Small intestine (tissue), 7 donors: ENCODE data around the gene POMZP3. TPM values are rescaled to one million over a fixed set of nuclear protein-coding genes. Genes with fewer than 3 reads are reported as not detected.
"Not testable (repeated sequence)": the region's sequence is repeated elsewhere in the genome, so short reads cannot be mapped to it uniquely, and the experiment has no call there.

Experiments
- DNase-seq, 2 donors: peaks; one replicate each; pipeline versions ENCODE4 v3.0.0 to v3.0.0-alpha.2; 2013
- FAIRE-seq: peaks from 2 replicates; lab custom pipeline; 2012; peaks lifted over from hg19 to GRCh38; lab: Jason Lieb, UNC
- H3K27ac ChIP-seq, 3 donors: one replicate each; pipeline ENCODE4 v1.5.1; 2013; ENCODE audit warnings: low read length in 2 of 3, mild to moderate bottlenecking in 2 of 3, control low read depth in 1 of 3, inconsistent platforms in 1 of 3, low read depth in 1 of 3, moderate library complexity in 1 of 3
- H3K27me3 ChIP-seq, 3 donors: one replicate each; pipeline ENCODE4 v1.6.1; 2013; ENCODE audit warnings: low read length in 3 of 3, inconsistent platforms in 1 of 3; ENCODE audit not compliant: control insufficient read depth in 3 of 3, insufficient read depth in 3 of 3
- H3K36me3 ChIP-seq, 3 donors: one replicate each; pipeline ENCODE4 v1.6.1; 2013; ENCODE audit warnings: low read length in 3 of 3, inconsistent platforms in 1 of 3, low read depth in 1 of 3, mild to moderate bottlenecking in 1 of 3, moderate library complexity in 1 of 3; ENCODE audit not compliant: control insufficient read depth in 3 of 3, insufficient read depth in 2 of 3
- H3K4me1 ChIP-seq, 3 donors: one replicate each; pipeline ENCODE4 v1.6.1; 2013; ENCODE audit warnings: low read length in 2 of 3, inconsistent platforms in 1 of 3, low read depth in 1 of 3, mild to moderate bottlenecking in 1 of 3, moderate library complexity in 1 of 3; ENCODE audit not compliant: control insufficient read depth in 3 of 3, insufficient read depth in 2 of 3
- H3K4me3 ChIP-seq, 3 donors: one replicate each; pipeline ENCODE4 v1.5.1; 2013; ENCODE audit warnings: low read length in 3 of 3, control low read depth in 1 of 3, inconsistent platforms in 1 of 3, low read depth in 1 of 3, mild to moderate bottlenecking in 1 of 3, moderate library complexity in 1 of 3
- H3K9me3 ChIP-seq, 2 donors: one replicate each; pipeline ENCODE4 v1.6.1; 2013; ENCODE audit warnings: low read depth in 1 of 2, low read length in 1 of 2; ENCODE audit not compliant: control insufficient read depth in 2 of 2, insufficient read depth in 1 of 2
- WGBS, 3 donors: extraction: QIAGEN DNeasy Blood & Tissue Kit; methylation state at CpG; one replicate each; pipeline ENCODE4 v1.1.7; 2013; 5-methylcytosine and 5-hydroxymethylcytosine counted together
- polyA plus RNA-seq, 4 donors: library from polyadenylated mRNA; stranded (reverse) in 3 of 4; unstranded in 1 of 4; fragments of 200-250 nt in 3 of 4; fragments of 120-200 nt in 1 of 4; gene quantifications; one replicate each; pipeline versions ENCODE4 v1.2.1 to v1.2.3, GENCODE V29; 2013
- donor health status: healthy with polysubstance abuse.
- donor health status: control.
- donor health status: control.
- donor health status: Bipolar disorder and iron deficiency.
- donor health status: healthy.

The POMZP3 gene
- polyA plus RNA-seq, 4 donors = 8.9 to 17.2 (median 14.2) TPM

DNA sequence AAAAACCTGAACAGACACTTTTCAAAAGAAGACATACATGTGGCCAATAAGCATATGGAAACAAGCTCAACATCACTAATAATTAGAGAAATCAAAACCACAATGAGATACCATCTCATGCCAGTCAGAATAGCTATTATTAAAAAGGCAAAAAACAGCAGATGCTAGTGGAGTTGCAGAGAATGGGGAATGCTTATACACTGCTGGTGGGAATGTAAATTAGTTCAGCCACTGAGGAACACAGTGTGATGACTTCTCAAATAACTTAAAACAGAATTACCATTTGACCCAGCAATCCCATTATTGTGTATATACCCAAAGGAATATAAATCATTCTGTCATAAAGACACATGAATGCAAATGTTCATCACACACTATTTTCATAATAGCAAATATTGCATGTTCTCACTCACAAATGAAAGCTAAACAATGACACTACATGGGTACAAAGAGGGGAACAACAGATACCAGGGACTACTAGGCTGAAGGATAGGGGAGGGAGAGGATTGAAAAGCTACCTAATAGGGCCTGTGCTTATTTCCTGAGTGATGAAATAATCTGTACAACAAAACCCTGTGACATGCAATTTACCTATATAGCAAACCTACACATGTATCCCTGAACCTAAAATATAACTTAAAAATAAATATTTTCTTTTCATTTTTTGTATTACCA, 28.4 kb downstream of the POMZP3 start:
- H3K9me3 ChIP-seq, H3K36me3 ChIP-seq, H3K4me1 ChIP-seq, H3K27me3 ChIP-seq, DNase-seq, FAIRE-seq, H3K4me3 ChIP-seq, H3K27ac ChIP-seq: not testable (repeated sequence)

DNA sequence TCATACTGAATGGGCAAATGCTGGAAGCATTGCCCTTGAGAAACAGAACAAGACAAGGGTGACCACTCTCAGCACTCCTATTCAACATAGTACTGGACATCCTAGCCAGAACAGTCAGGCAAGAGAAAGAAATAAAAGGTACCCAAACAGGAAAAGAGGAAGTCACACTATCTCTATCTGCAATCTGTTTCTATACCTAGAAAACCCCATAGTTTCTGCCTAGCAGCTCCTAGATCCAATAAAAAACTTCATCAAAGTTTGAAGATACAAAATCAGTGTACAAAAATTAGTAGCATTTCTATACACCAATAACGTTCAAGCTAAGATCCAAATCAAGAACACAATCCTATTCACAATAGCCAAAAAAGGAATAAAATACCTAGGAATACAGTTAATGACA, 29.8 kb downstream of the POMZP3 start:
- DNase-seq, H3K36me3 ChIP-seq, H3K9me3 ChIP-seq, FAIRE-seq, H3K27me3 ChIP-seq, H3K27ac ChIP-seq, H3K4me1 ChIP-seq, H3K4me3 ChIP-seq: not testable (repeated sequence)
- WGBS, 3 donors = 82 to 91% (median 86%) methylated on average over 1 of the region's 1 CpG

DNA sequence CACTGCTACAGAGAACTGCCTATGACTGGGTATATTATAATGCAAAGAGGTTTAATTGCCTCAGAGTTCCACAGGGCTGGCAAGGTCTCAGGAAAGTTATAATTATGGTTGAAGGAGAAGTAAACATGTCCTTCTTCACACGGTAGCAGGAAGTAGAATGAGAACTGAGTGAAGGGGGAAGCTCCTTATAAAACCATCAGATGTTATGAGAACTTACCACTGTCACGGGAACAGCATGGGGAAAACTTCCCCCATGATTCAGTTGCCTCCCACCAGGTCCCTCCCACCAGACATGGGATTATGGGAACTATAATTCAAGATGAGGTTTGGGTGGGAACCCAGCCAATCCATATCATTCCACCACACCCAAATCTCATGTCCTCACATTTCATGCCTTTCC, 34.4 kb downstream of the POMZP3 start:
- H3K4me1 ChIP-seq, H3K9me3 ChIP-seq, H3K27ac ChIP-seq, H3K36me3 ChIP-seq, H3K27me3 ChIP-seq, FAIRE-seq, H3K4me3 ChIP-seq: not testable (repeated sequence)
- 32 to 53% (median 36%) methylated on average over 2 of the region's 2 CpGs for WGBS, 3 donors
- DNase-seq = peak in 1 of 2 donors; percentile 14

DNA sequence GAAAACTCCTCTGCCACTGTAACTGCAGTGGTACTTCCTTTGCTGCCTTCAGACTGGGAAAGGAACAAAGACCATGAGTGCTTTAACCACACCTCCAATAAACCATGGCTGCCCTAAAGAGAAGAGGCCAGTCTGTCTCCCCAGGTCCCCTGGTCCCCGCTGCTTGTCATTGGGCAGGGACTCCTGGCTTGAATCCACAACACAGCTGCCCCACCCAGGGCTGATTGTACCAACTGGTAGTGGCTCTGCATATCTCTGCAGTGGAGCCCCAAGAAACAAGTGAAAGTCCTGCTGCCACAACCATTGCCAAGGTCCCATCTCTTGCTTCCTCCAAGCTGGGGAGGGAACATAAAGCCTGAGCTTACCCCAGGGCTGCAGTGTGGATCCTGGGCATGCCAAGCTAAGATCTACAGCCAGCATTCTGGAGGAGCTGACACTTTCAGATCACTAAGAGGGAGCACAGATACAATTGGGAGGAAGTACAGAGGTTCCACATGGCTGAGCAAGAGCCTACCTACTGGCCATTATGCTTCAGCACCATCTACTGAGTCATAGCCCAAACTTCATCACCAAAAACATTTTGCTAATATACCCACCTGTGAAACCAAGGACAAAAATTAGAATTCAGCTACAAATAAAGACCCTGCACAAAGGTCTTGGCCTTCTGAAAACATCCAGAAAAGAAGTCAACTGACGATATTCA, 35.3 kb downstream of the POMZP3 start:
- peak in 1 of 2 donors; percentile 59 for DNase-seq
- WGBS, 3 donors = 55 to 58% (median 56%) methylated on average over 2 of the region's 2 CpGs
- H3K27ac ChIP-seq = peak overlapping the region in 1 of 3 donors; percentile 4
- H3K27me3 ChIP-seq, H3K9me3 ChIP-seq, H3K4me1 ChIP-seq, H3K4me3 ChIP-seq, H3K36me3 ChIP-seq, FAIRE-seq: not testable (repeated sequence)

DNA sequence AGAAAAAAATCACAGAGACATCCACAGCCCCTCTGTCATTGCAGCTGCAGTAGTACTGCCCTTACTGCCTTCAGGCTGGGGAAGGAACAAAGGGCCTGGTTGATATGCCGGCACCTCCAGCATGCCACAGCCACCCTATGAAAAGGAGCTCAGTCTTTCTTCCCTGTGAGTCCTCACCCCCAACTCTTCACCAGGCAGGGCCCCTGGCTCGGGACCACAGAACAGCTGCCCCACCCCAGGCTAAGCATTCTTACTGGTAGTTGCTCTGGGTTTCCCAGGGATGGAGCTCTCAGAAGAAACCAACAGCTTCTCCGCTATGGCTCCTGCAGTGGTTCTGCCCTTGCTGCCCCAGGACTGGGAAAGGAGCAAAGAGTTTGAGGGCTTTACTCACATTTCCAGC, 36.0 kb downstream of the POMZP3 start:
- WGBS, 3 donors = 76 to 100% (median 97%) methylated on average over 2 to 3 of the region's 3 CpGs
- H3K9me3 ChIP-seq, H3K36me3 ChIP-seq, DNase-seq, H3K4me1 ChIP-seq, H3K4me3 ChIP-seq, FAIRE-seq, H3K27me3 ChIP-seq, H3K27ac ChIP-seq: not testable (repeated sequence)

DNA sequence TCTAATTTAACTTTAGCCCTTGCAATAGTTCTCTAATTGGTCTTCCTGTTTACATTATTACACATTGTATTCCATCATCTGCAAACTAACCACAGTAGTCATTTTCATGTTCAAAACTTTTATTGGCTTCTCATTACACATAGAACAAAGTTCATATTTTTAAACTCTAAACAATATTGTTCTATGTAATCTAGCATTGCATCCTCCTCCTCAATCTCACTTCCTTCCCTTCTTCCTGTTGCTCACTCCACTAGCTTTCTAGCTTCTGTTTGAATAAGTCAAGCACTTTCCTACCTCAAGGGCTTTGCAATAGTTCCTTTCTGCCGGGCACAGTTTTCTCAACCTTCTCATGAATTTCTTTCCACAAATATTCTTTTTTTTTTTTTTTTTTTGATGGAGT, 38.5 kb downstream of the POMZP3 start:
- FAIRE-seq, H3K27me3 ChIP-seq, H3K27ac ChIP-seq, H3K36me3 ChIP-seq, DNase-seq, H3K4me3 ChIP-seq, H3K4me1 ChIP-seq, H3K9me3 ChIP-seq: not testable (repeated sequence)
- no CpG with 5 or more reads among the region's 1 CpG for WGBS, 3 donors

DNA sequence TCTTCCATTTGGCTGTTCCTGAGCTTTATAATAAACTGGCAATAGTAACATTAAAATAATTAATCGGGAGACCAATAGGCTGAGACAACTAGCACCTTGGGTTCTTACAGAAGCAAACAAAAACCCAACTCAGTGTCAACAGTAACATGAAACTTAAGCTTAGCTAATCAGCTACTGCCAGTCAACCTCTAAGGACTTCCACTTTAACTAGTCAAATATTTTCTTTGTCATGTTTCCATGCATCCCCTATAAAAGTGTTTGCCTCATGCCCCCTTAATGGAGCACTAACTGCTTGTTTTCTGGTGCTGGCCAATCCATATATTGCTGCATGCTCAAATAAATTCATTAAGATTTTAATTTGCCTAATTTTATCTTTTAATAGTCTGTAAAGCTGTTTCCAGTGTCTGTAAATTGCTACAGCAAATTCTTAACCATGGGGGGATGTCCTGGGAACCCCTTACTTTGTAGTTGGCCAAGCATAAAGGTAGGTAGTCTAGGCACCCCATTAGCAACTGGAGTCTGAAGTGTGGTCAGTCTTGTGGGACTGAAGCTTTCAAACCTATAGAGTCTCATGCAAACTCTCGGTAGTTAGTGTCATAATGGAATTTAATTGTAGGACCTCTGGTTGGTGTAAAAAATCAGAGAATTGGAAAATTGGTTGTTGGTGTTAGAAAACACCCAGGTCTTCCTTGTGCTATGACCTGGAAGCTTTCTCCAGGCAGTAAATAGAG, 40.3 kb downstream of the POMZP3 start:
- DNase-seq, H3K4me1 ChIP-seq, H3K36me3 ChIP-seq, H3K27ac ChIP-seq, H3K4me3 ChIP-seq, H3K9me3 ChIP-seq, H3K27me3 ChIP-seq, FAIRE-seq: not testable (repeated sequence)
- WGBS, 3 donors = 83 to 91% (median 90%) methylated on average over 2 of the region's 2 CpGs

DNA sequence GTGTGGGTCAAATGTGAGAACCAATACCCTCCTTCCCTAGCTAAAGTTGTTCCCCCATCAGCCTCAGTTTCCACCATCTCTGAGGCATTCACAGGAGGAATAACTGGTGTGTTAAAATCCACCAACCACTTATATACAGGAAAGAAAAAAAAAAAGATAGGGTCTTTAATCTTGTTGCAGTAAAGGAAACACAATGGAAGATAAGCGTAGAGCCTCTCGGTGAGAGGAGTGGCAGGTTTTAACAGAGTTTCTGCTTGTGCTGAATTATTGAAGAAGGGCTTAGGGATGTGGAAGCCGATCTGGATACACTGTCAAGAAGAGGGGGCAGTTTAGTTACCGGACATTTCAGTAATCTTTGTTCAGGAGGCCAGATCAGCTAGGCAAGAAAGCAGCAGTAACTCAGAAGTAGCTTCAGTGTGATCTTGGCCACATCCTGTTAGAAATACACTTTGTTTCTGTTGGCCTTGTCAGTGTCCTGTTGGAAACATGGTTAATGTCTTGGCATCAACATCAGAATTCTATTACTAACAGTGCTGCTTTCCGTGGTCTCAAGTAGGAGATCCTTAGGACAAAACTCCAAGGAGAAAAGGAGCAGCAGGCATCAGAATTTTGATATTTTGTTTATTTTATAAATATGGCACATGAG, 43.3 kb downstream of the POMZP3 start:
- not testable (repeated sequence) for H3K4me1 ChIP-seq, H3K27me3 ChIP-seq, H3K4me3 ChIP-seq, H3K36me3 ChIP-seq, H3K9me3 ChIP-seq, DNase-seq, FAIRE-seq
- H3K27ac ChIP-seq = peak overlapping the region in 1 of 3 donors; percentile 74
- WGBS, 3 donors = 49 to 61% (median 60%) methylated on average over 5 of the region's 5 CpGs
